Fibroblast of mammary gland (primary cell): ENCODE data around the gene RBPJ.

Experiments
- DNase-seq: peaks from one replicate; pipeline ENCODE4 v3.0.0-alpha.2; 2010; ENCODE audit warnings: low read depth
- H3K4me3 ChIP-seq: 2 replicates; pipeline ENCODE4 v1.5.1; 2011; ENCODE audit warnings: low read depth, mild to moderate bottlenecking, low read length, moderate library complexity; ENCODE audit not compliant: control insufficient read depth
- TF ChIP-seq, protein P1 (sequence below): conservative IDR thresholded peaks from 2 replicates; pipeline ENCODE4 v1.5.1; 2011; ENCODE audit warnings: low read depth, low read length, inconsistent platforms; ENCODE audit not compliant: control insufficient read depth, insufficient read depth

Gene RBPJ

GRCh38 chr4:26300314-26301307, 20.2 kb upstream of the RBPJ start:
- peak; percentile 73 for DNase-seq
- no peak overlapping the region for H3K4me3 ChIP-seq
- TF ChIP-seq, protein P1, sequence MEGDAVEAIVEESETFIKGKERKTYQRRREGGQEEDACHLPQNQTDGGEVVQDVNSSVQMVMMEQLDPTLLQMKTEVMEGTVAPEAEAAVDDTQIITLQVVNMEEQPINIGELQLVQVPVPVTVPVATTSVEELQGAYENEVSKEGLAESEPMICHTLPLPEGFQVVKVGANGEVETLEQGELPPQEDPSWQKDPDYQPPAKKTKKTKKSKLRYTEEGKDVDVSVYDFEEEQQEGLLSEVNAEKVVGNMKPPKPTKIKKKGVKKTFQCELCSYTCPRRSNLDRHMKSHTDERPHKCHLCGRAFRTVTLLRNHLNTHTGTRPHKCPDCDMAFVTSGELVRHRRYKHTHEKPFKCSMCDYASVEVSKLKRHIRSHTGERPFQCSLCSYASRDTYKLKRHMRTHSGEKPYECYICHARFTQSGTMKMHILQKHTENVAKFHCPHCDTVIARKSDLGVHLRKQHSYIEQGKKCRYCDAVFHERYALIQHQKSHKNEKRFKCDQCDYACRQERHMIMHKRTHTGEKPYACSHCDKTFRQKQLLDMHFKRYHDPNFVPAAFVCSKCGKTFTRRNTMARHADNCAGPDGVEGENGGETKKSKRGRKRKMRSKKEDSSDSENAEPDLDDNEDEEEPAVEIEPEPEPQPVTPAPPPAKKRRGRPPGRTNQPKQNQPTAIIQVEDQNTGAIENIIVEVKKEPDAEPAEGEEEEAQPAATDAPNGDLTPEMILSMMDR: no peak

DNA sequence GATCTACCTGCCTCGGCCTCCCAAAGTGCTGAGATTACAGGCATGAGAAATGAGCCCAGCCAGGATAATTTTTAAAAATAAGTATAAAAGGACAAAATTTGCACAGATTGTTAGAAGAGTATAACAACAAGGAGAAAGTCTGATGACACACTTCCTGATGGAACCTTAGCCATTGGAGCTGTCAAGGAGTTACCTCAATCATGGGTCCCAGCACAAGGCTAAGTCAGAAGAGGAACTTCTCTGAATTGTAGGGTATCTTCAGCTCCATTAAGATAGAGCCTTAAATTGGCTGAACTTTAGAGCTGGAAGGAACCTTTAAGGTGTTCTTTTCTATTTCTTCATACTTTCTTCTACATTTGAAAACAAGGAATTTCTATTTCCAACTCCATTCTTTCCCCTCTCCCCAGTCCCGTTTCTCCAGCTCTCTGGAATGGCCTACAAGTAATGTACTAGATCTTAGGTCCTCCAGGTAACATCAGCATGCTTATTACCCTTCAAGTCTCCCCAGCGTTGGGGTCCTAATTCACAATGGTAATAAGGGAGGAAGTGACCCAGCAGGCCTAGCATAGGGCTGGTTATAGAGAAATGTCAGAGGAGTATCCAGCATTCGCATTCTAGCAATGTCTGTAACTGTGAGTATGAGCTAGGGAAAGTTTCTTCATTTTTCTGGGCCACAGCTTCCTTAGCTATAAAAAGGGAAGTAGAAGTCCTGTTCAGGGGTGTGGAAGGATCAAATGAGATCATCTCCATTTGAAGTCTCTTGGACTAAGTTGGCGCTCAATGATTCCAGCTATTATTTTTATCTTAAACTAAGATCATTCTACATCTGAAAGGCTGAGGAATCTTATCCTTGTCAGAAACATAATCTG, 18.5 kb upstream of the RBPJ start:
- H3K4me3 ChIP-seq: no peak overlapping the region
- DNase-seq: no peak
- TF ChIP-seq, protein P1: no peak

GRCh38 chr4:26303008-26303407, 17.8 kb upstream of the RBPJ start:
- no peak overlapping the region for H3K4me3 ChIP-seq
- TF ChIP-seq, protein P1: no peak
- no peak for DNase-seq

DNA sequence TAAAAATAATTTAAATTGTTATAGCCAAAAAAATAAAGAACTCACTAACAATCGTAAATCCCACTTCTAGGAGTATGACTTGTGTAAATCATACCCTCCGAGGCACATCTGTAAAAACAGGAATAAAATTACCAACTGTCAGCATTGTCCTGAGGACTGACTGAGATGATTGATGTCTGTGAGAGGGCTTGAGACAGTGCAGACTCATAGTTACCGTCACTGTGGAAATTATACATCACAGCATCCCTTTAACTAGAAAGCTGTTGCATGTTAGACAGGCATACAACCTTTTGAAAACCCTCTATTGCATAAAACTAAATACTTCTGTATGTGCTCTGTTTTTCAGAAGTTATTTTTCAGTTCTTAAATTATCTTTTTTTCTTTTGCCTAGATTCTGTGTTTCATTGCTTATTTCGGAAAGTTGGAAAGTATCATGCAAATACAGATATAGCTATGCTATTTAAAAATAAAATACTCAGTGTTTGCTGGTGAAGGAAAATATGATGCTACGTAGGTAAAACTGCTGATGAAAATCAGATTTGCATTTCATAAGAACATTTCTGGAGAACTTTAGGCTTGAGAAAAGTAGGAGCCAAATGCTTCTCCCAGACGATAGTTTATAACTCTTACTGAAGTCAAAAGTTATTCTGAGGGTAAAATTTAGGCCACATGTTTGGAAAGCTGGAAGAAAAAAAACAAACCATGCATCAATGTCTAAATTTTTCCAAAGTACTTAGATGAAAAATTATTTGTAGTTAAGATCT, 13.6 kb upstream of the RBPJ start:
- TF ChIP-seq, protein P1: no peak
- H3K4me3 ChIP-seq: no peak overlapping the region
- DNase-seq: peak; percentile 57

- TF ChIP-seq, protein P1: no peak
- DNase-seq: no peak
These were observed 12.2 kb upstream of the RBPJ start for GRCh38 chr4:26308568-26308967.

DNA sequence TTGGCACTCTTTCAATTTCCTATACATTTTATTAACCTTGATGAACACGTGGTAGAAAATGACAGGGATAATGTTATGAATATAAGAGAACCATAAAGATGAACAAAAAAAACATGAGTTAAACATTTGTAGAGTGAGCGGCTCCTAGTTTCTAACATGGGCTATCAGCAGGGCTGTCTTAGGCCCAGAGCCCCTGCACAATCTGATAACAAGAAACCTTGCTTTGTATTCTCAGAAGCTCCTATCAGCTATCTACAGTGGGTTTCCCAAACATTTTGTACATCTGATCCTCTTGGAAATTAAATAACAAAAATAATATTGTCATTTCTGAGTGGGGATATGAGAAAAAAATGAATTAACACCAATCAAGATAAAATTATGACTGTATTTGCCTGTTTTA, 10.6 kb upstream of the RBPJ start:
- TF ChIP-seq, protein P1: no peak
- DNase-seq: no peak
- no peak overlapping the region for H3K4me3 ChIP-seq

More at GRCh38 chr4:26308568-26308967, 12.2 kb upstream of the RBPJ start:
- no peak overlapping the region for H3K4me3 ChIP-seq
